Testis (tissue), 2 donors: ENCODE data around the gene HRH1.

Experiments
- POLR2A ChIP-seq: fragments of 450-650 bp; IDR thresholded peaks from one replicate; pipeline ENCODE4 v1.6.1; 2017; ENCODE audit warnings: antibody characterized with exemption, mild to moderate bottlenecking, moderate library complexity
- TF ChIP-seq, protein P1 (sequence below), 3 experiments: fragments of 450-650 bp in 2 of 3; fragments of 200-600 bp in 1 of 3; sonication (generic) in 1 of 3; IDR thresholded peaks; one replicate each; pipeline ENCODE4 v1.5.1; 2016 to 2019; ENCODE audit warnings: antibody characterized with exemption in 3 of 3, mild to moderate bottlenecking in 2 of 3, moderate library complexity in 1 of 3

DNA sequence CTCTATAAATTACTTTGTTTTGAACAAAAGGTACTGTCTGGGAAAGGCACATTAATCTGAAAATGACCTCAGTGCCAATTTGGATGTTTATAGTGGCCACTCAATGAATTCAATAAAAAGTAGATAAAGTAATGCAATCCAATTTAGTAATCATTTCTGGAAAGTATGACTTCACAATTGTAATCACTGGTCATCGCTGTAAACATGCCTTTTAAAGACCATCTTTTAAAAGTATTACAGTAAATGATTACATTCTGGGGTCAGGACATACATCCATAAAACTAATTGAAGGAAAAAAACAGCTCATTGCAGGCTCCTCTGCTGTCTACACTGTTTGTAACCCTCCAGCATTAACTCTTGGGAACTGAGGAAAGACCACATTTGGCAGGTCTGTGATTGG lies 43.2 kb downstream of the HRH1 start:
- TF ChIP-seq, protein P1, sequence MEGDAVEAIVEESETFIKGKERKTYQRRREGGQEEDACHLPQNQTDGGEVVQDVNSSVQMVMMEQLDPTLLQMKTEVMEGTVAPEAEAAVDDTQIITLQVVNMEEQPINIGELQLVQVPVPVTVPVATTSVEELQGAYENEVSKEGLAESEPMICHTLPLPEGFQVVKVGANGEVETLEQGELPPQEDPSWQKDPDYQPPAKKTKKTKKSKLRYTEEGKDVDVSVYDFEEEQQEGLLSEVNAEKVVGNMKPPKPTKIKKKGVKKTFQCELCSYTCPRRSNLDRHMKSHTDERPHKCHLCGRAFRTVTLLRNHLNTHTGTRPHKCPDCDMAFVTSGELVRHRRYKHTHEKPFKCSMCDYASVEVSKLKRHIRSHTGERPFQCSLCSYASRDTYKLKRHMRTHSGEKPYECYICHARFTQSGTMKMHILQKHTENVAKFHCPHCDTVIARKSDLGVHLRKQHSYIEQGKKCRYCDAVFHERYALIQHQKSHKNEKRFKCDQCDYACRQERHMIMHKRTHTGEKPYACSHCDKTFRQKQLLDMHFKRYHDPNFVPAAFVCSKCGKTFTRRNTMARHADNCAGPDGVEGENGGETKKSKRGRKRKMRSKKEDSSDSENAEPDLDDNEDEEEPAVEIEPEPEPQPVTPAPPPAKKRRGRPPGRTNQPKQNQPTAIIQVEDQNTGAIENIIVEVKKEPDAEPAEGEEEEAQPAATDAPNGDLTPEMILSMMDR (IDR thresholded peaks at IDR 0.05) = no peak
- TF ChIP-seq POLR2A = no peak
